LNCaP clone FGC (cell line): ENCODE results near the gene SASH1.

Source experiments
- DNase-seq: peaks from one replicate; pipeline ENCODE4 v3.0.0-alpha.2; 2011; ENCODE audit warnings: low read depth
- H3K4me3 ChIP-seq: 2 replicates; pipeline ENCODE4 v1.5.1; 2011; ENCODE audit warnings: mild to moderate bottlenecking, low read depth, low read length, control low read depth
- TF ChIP-seq, protein P1 (sequence below): IDR thresholded peaks from 2 replicates; pipeline ENCODE4 v1.5.1; 2012; ENCODE audit warnings: mild to moderate bottlenecking; ENCODE audit not compliant: control insufficient read depth, insufficient read depth; ENCODE audit errors: extremely low read depth

Gene SASH1

DNA sequence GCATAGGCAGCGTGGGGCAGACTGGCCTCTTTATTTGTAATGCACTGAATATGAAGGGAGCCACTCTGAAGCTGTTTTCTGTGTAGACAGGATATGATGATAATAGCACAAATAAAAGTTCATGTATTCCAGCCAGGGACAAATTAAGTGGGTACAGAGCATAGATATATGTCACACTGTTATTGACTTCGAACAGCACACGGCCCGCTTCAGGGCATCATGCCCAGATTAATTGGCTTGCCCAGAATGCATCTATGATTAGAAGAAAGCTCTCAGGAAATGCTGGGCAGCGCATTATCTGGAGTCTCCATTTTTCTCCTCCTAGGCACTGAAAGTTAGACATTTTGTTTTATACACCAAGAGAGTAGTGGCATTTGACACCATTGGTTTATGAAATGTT lies 26.3 kb upstream of the SASH1 start:
- peak; percentile 68 for DNase-seq
- no peak overlapping the region for H3K4me3 ChIP-seq
- TF ChIP-seq, protein P1, sequence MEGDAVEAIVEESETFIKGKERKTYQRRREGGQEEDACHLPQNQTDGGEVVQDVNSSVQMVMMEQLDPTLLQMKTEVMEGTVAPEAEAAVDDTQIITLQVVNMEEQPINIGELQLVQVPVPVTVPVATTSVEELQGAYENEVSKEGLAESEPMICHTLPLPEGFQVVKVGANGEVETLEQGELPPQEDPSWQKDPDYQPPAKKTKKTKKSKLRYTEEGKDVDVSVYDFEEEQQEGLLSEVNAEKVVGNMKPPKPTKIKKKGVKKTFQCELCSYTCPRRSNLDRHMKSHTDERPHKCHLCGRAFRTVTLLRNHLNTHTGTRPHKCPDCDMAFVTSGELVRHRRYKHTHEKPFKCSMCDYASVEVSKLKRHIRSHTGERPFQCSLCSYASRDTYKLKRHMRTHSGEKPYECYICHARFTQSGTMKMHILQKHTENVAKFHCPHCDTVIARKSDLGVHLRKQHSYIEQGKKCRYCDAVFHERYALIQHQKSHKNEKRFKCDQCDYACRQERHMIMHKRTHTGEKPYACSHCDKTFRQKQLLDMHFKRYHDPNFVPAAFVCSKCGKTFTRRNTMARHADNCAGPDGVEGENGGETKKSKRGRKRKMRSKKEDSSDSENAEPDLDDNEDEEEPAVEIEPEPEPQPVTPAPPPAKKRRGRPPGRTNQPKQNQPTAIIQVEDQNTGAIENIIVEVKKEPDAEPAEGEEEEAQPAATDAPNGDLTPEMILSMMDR, result no peak

- TF ChIP-seq, protein P1, result no peak
- DNase-seq, result no peak
- H3K4me3 ChIP-seq, result no peak overlapping the region
Measured at GRCh38 chr6:148317051-148317450, 25.6 kb upstream of the SASH1 start.

DNA sequence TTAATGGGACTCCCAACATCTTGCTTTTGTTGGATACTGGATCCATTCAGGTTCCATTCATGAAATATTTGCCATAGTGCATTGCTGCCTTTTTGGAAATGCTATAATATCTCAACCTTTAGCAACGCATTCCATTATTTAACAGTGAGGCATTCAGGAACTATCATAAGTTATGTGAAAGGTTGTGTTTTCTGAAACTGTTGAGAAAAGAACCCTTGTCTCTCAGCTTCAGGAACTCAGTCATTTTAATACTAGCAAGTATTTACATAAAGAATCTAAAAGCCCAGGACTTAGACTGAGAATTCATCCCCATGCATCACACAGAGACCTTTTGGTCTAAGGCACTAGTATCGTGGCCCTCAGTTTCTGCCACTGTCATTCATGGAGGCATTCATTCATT lies 24.9 kb upstream of the SASH1 start:
- H3K4me3 ChIP-seq, result no peak overlapping the region
- TF ChIP-seq, protein P1, result no peak
- no peak for DNase-seq

- no peak overlapping the region for H3K4me3 ChIP-seq
- DNase-seq, result no peak
- TF ChIP-seq, protein P1, result no peak
Measured at GRCh38 chr6:148322704-148323103, 19.9 kb upstream of the SASH1 start.

DNA sequence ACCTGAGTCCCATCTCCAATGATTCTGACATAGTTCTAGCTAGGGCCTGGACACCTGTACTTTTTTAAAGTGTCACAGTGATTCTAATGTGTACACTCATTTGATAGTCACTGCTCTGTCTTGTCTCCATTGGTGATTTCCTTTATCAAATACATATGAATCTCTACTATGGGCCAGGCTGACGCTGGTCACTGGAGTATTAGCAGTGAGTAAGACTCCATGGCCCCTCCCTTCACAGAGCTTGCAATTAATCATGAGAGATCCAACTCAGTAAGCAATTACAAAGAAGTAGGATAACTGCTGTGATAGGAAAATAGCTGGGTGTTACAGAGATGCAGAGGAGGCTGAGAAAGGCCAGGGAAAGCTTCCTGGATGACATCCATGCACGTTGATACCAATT lies 19.3 kb upstream of the SASH1 start:
- TF ChIP-seq, protein P1, result no peak
- no peak for DNase-seq
- no peak overlapping the region for H3K4me3 ChIP-seq

GRCh38 chr6:148324297-148324985 lies 18.2 kb upstream of the SASH1 start:
- no peak for DNase-seq
- no peak overlapping the region for H3K4me3 ChIP-seq
- TF ChIP-seq, protein P1, result no peak
